WERI-Rb-1 (cell line): Measurements from ENCODE around the gene PRR16.

Experiments
- DNase-seq: peaks from one replicate; pipeline ENCODE4 v3.0.0-alpha.2; 2020
- H3K27ac ChIP-seq: fragments of 250-450 bp; sonication (Bioruptor Pico); 2 replicates; pipeline ENCODE4 v1.5.1; 2020; ENCODE audit warnings: mild to moderate bottlenecking, moderate library complexity
- H3K27me3 ChIP-seq: fragments of 250-450 bp; sonication (Bioruptor Pico); 2 replicates; pipeline ENCODE4 v1.5.1; 2021; ENCODE audit warnings: mild to moderate bottlenecking, low read depth, moderate library complexity; ENCODE audit not compliant: insufficient read depth, severe bottlenecking
- H3K36me3 ChIP-seq: fragments of 250-450 bp; sonication (Bioruptor Pico); 2 replicates; pipeline ENCODE4 v1.5.1; 2020; ENCODE audit warnings: mild to moderate bottlenecking, moderate library complexity
- H3K4me3 ChIP-seq: 2 replicates; pipeline ENCODE4 v1.5.1; 2011; ENCODE audit warnings: low read depth, mild to moderate bottlenecking, control low read depth, low read length
- H3K9me3 ChIP-seq: fragments of 250-450 bp; sonication (Bioruptor Pico); 2 replicates; pipeline ENCODE4 v1.5.1; 2021; ENCODE audit warnings: mild to moderate bottlenecking, moderate library complexity; ENCODE audit not compliant: severe bottlenecking
- TF ChIP-seq, protein P1 (sequence below): IDR thresholded peaks from 2 replicates; pipeline ENCODE4 v1.5.1; 2011; ENCODE audit warnings: low read depth, mild to moderate bottlenecking, control low read depth, inconsistent platforms, low read length

The PRR16 gene

DNA sequence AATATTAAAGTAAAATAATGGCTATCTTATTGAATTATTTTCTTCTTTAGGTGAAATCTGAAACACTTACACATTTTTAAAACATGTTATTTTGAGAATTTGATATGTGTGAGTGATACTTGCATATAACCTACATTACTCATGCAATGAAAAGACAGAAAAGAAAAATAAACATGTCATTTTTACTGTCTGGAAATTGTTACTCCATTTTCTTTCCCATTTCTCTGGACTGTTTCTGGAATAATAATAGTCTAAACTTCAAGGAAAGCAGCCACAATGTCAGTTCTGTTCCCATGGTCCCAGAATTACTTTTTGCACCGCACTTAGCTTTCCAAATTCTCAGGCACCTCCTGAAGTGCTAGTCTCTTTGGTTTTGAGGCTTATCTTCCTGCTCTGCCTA lies 145.5 kb downstream of the PRR16 start:
- no peak overlapping the region for H3K27ac ChIP-seq
- no peak for DNase-seq
- no peaks in the 10 kb centered on the region for H3K36me3 ChIP-seq
- H3K27me3 ChIP-seq: no peaks in the 10 kb centered on the region
- no peaks in the 10 kb centered on the region for H3K9me3 ChIP-seq
- H3K4me3 ChIP-seq: no peak overlapping the region
- TF ChIP-seq, protein P1, sequence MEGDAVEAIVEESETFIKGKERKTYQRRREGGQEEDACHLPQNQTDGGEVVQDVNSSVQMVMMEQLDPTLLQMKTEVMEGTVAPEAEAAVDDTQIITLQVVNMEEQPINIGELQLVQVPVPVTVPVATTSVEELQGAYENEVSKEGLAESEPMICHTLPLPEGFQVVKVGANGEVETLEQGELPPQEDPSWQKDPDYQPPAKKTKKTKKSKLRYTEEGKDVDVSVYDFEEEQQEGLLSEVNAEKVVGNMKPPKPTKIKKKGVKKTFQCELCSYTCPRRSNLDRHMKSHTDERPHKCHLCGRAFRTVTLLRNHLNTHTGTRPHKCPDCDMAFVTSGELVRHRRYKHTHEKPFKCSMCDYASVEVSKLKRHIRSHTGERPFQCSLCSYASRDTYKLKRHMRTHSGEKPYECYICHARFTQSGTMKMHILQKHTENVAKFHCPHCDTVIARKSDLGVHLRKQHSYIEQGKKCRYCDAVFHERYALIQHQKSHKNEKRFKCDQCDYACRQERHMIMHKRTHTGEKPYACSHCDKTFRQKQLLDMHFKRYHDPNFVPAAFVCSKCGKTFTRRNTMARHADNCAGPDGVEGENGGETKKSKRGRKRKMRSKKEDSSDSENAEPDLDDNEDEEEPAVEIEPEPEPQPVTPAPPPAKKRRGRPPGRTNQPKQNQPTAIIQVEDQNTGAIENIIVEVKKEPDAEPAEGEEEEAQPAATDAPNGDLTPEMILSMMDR: no peak

DNA sequence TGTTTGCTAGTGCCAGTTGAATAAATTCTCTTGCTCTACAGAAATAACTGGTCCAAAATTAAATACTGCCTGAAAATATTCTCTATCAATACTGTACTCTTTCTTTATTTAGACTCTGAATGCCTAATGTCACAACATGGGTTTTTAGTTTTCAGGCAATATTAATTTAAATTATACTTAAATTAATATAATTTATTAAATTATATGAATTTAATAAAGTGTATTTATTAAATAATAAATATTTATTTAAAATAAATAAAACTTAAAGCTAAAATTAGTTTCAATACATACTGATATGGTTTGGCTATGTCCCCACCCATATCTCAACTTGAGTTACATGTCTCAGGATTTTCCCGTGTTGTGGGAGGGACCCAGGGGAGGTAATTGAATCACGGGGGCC lies 146.0 kb downstream of the PRR16 start:
- no peak overlapping the region for H3K4me3 ChIP-seq
- no peaks in the 10 kb centered on the region for H3K9me3 ChIP-seq
- H3K27me3 ChIP-seq: no peaks in the 10 kb centered on the region
- no peak overlapping the region for H3K27ac ChIP-seq
- DNase-seq: no peak
- TF ChIP-seq, protein P1: no peak
- H3K36me3 ChIP-seq: no peaks in the 10 kb centered on the region

DNA sequence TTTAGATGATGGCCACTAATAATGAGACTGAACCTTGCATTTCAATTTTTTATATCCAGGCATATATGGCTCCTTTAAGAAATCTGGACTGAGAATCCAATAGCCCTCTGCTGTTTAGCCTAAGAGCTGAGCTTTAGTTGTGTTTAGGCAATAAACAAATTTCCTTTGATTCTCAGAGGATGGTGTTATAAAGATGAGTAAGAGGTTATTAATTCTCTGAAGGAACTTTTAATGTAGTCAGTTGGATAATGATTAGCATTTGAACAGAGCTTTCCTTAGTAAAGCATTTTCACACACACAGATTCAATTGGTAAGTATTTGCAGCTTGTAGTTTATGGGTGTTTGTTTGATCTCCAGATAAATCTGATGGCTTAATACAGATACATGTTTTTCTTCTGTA lies 149.6 kb downstream of the PRR16 start:
- H3K4me3 ChIP-seq: no peak overlapping the region
- no peaks in the 10 kb centered on the region for H3K36me3 ChIP-seq
- DNase-seq: no peak
- H3K9me3 ChIP-seq: no peaks in the 10 kb centered on the region
- no peaks in the 10 kb centered on the region for H3K27me3 ChIP-seq
- TF ChIP-seq, protein P1: no peak
- H3K27ac ChIP-seq: no peak overlapping the region

DNA sequence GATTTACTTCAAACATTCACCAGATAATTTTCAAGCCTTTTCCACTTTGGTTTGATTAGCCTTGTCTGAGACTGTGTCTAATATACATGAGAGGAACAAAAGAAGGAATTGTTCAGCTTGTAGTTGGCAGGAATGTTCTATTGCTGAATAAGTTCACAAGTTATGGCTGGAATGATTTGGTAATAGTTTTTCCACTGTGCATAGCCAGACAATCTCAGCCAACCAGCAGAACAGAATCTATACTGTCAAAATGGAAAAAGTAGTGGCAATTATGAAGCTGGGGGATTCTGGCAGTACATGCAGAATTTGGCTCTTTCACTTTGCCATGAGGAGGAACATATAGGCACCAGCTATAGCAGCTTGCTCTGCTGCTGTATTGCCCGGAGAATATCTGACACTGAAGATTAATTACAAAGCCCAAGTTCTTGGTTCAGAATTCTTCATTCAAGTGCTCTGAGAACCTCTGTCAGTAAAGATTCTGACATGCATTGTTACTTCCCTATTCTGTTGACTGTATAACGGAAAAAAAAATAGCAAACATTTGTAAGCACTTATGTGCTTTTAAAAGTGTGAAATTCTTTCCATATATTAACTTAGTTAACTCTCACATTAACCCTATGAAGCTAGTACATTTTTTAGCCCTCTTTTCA lies 150.6 kb downstream of the PRR16 start:
- no peak for DNase-seq
- Histone ChIP-seq H3K4me3 (no peak overlapping the region), H3K27me3 (no peaks in the 10 kb centered on the region)

DNA sequence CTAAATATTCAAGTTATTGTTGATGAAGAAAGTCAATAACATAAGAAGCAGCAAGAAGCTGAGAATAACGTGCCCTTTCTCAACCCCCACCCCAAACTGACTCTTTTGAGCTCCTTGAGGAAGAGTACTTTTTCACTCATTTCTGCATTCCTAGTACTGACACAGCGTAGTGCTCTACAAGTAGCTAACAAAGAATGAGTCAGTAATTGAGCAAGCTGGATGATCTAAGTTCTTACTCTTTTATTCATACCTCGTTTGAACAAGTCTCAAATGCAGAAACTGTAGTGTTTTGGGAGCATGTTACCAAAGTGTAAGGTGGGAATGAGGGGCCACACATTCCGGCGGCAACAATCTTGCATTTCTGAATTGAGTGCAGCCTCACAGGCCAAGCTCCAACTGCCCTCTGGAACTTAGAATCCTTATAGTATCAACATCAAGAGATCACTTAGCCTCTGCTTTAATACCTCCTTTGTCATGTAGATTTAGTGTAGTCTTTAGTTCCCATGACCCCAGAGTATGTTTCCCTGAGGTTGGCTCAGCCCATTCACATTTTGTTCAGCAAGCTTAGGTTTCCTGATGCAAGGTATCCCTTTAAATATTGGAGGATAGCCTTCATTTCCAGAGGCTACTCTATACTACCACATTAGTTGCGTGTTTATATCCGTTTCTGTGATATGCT lies 152.0 kb downstream of the PRR16 start:
- Histone ChIP-seq H3K27me3 (no peaks in the 10 kb centered on the region), H3K36me3 (no peaks in the 10 kb centered on the region), H3K27ac (no peak overlapping the region), H3K4me3 (no peak overlapping the region), H3K9me3 (no peaks in the 10 kb centered on the region)
- DNase-seq: no peak
- TF ChIP-seq, protein P1: no peak

More for the DNA sequence above, 150.6 kb downstream of the PRR16 start:
- Histone ChIP-seq H3K9me3 (no peaks in the 10 kb centered on the region), H3K27ac (no peak overlapping the region), H3K36me3 (no peaks in the 10 kb centered on the region)
- TF ChIP-seq, protein P1: no peak
